ENCODE results near the gene FCGR1A. TPM values are rescaled to one million over a fixed set of nuclear protein-coding genes. Genes with fewer than 3 reads are reported as not detected.
"Not testable (repeated sequence)": the region's sequence is repeated elsewhere in the genome, so short reads cannot be mapped to it uniquely, and the experiment has no call there.

FCGR1A gene
- total RNA-seq, 2 experiments from 2014 or later = not detected

- H3K4me2 ChIP-seq (ENCODE audit: low read length); H3K79me2 ChIP-seq (ENCODE audit: insufficient read depth, low read depth, low read length); BruUV-seq (replicated peaks); H3K4me1 ChIP-seq (ENCODE audit: insufficient read depth, low read length, poor library complexity, severe bottlenecking); intact Hi-C loops (cut with micrococcal nuclease; ENCODE audit: unreplicated experiment); POLR2A ChIA-PET; H4K20me1 ChIP-seq (ENCODE audit: insufficient read depth, low read length); H2AFZ ChIP-seq (ENCODE audit: low read length); H3K27ac ChIP-seq (ENCODE audit: low read depth, low read length, poor library complexity, severe bottlenecking); DNase-seq (ENCODE audit: low spot score); CTCF ChIA-PET (ENCODE audit: unreplicated experiment); H3K9me3 ChIP-seq (ENCODE audit: low read length); H3K36me3 ChIP-seq (ENCODE audit: insufficient read depth, low read length); H3K4me3 ChIP-seq (ENCODE audit: low read depth, low read length, poor library complexity, severe bottlenecking); H3K9me2 ChIP-seq (ENCODE audit: insufficient read depth, low read length): not testable (repeated sequence)
Observed at GRCh38 chr1:149804417-149805080, 22.1 kb downstream of the FCGR1A start.

GRCh38 chr1:149810697-149811405, 28.4 kb downstream of the FCGR1A start:
- Histone ChIP-seq H3K27ac (ENCODE audit: low read depth, low read length, poor library complexity, severe bottlenecking) (peak overlapping the region; percentile 81), H3K4me3 (ENCODE audit: low read depth, low read length, poor library complexity, severe bottlenecking) (peak overlapping the region; percentile 69), H3K4me2 (ENCODE audit: low read length) (peak overlapping the region; percentile 75)
- H3K9me2 ChIP-seq (ENCODE audit: insufficient read depth, low read length); H3K4me1 ChIP-seq (ENCODE audit: insufficient read depth, low read length, poor library complexity, severe bottlenecking); H4K20me1 ChIP-seq (ENCODE audit: insufficient read depth, low read length); POLR2A ChIA-PET; H3K36me3 ChIP-seq (ENCODE audit: insufficient read depth, low read length); intact Hi-C loops (cut with micrococcal nuclease; ENCODE audit: unreplicated experiment); H2AFZ ChIP-seq (ENCODE audit: low read length); H3K9me3 ChIP-seq (ENCODE audit: low read length); BruUV-seq (replicated peaks); CTCF ChIA-PET (ENCODE audit: unreplicated experiment); H3K79me2 ChIP-seq (ENCODE audit: insufficient read depth, low read depth, low read length): not testable (repeated sequence)
- peak; percentile 57 for DNase-seq (ENCODE audit: low spot score)

GRCh38 chr1:149811514-149811889, 29.0 kb downstream of the FCGR1A start:
- H3K4me1 ChIP-seq (ENCODE audit: insufficient read depth, low read length, poor library complexity, severe bottlenecking); POLR2A ChIA-PET; CTCF ChIA-PET (ENCODE audit: unreplicated experiment); H4K20me1 ChIP-seq (ENCODE audit: insufficient read depth, low read length); H3K9me2 ChIP-seq (ENCODE audit: insufficient read depth, low read length); intact Hi-C loops (cut with micrococcal nuclease; ENCODE audit: unreplicated experiment); H3K79me2 ChIP-seq (ENCODE audit: insufficient read depth, low read depth, low read length); H2AFZ ChIP-seq (ENCODE audit: low read length); H3K36me3 ChIP-seq (ENCODE audit: insufficient read depth, low read length); H3K9me3 ChIP-seq (ENCODE audit: low read length); BruUV-seq (replicated peaks): not testable (repeated sequence)
- Histone ChIP-seq H3K27ac (ENCODE audit: low read depth, low read length, poor library complexity, severe bottlenecking) (peak overlapping the region; percentile 81), H3K4me3 (ENCODE audit: low read depth, low read length, poor library complexity, severe bottlenecking) (peak overlapping the region; percentile 69), H3K4me2 (ENCODE audit: low read length) (peak overlapping the region; percentile 75)
- DNase-seq (ENCODE audit: low spot score) = peak; percentile 65

- H3K4me1 ChIP-seq (ENCODE audit: insufficient read depth, low read length, poor library complexity, severe bottlenecking); H3K9me3 ChIP-seq (ENCODE audit: low read length); H2AFZ ChIP-seq (ENCODE audit: low read length); intact Hi-C loops (cut with micrococcal nuclease; ENCODE audit: unreplicated experiment); H4K20me1 ChIP-seq (ENCODE audit: insufficient read depth, low read length); H3K9me2 ChIP-seq (ENCODE audit: insufficient read depth, low read length); CTCF ChIA-PET (ENCODE audit: unreplicated experiment); H3K36me3 ChIP-seq (ENCODE audit: insufficient read depth, low read length); H3K79me2 ChIP-seq (ENCODE audit: insufficient read depth, low read depth, low read length); POLR2A ChIA-PET: not testable (repeated sequence)
- Histone ChIP-seq H3K4me2 (ENCODE audit: low read length) (peak overlapping the region; percentile 75), H3K27ac (ENCODE audit: low read depth, low read length, poor library complexity, severe bottlenecking) (peak overlapping the region; percentile 87), H3K4me3 (ENCODE audit: low read depth, low read length, poor library complexity, severe bottlenecking) (peak overlapping the region; percentile 69)
- TSS peak; percentile 95 for BruUV-seq (replicated peaks)
- peak; percentile 92 for DNase-seq (ENCODE audit: low spot score)
Observed at GRCh38 chr1:149811890-149812829, 29.7 kb downstream of the FCGR1A start.

DNA sequence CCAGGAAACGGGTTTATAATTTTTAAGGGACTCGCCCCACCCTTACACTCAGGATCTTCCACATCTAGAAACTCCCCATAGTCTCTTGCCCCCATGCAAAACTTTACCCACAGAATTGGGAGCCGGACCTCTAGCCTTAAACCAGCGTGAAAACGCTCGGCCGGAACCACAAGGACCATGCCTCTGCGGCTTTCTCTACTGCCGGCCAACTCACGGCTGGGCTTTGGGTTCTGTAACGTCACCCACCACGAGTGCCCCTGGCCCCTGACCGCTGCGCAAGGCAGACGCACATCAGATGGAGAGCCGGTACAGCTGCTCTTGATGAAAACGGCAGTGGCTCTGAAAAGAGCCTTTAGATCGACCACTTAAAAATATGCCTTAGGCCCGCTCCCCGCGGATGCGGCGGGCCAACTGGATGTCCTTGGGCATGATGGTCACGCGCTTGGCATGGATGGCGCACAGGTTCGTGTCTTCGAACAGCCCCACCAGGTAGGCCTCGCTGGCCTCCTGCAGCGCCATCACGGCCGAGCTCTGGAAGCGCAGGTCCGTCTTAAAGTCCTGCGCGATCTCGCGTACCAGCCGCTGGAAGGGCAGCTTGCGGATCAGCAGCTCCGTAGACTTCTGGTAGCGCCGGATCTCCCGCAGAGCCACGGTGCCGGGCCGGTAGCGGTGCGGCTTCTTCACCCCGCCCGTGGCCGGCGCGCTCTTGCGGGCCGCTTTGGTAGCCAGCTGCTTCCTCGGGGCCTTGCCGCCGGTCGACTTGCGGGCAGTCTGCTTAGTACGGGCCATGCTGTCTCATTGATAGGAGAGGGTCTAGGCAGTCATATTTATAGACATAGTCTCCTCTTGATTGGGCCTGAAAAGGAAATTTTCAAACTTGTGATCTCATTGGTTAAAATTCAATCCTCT, 30.7 kb downstream of the FCGR1A start:
- H2AFZ ChIP-seq (ENCODE audit: low read length); POLR2A ChIA-PET; intact Hi-C loops (cut with micrococcal nuclease; ENCODE audit: unreplicated experiment); H3K9me2 ChIP-seq (ENCODE audit: insufficient read depth, low read length); H3K4me1 ChIP-seq (ENCODE audit: insufficient read depth, low read length, poor library complexity, severe bottlenecking); CTCF ChIA-PET (ENCODE audit: unreplicated experiment); H3K79me2 ChIP-seq (ENCODE audit: insufficient read depth, low read depth, low read length); H4K20me1 ChIP-seq (ENCODE audit: insufficient read depth, low read length); H3K36me3 ChIP-seq (ENCODE audit: insufficient read depth, low read length); H3K9me3 ChIP-seq (ENCODE audit: low read length): not testable (repeated sequence)
- Histone ChIP-seq H3K27ac (ENCODE audit: low read depth, low read length, poor library complexity, severe bottlenecking) (peak overlapping the region; percentile 87), H3K4me3 (ENCODE audit: low read depth, low read length, poor library complexity, severe bottlenecking) (peak overlapping the region; percentile 67), H3K4me2 (ENCODE audit: low read length) (peak overlapping the region; percentile 64)
- BruUV-seq (replicated peaks) = TSS peak; percentile 100
- peak; percentile 66 for DNase-seq (ENCODE audit: low spot score)

GRCh38 chr1:149820387-149820786, 37.9 kb downstream of the FCGR1A start:
- H3K27ac ChIP-seq (ENCODE audit: low read depth, low read length, poor library complexity, severe bottlenecking); H3K79me2 ChIP-seq (ENCODE audit: insufficient read depth, low read depth, low read length); DNase-seq (ENCODE audit: low spot score); POLR2A ChIA-PET; H4K20me1 ChIP-seq (ENCODE audit: insufficient read depth, low read length); H3K4me2 ChIP-seq (ENCODE audit: low read length); CTCF ChIA-PET (ENCODE audit: unreplicated experiment); H3K4me1 ChIP-seq (ENCODE audit: insufficient read depth, low read length, poor library complexity, severe bottlenecking); H2AFZ ChIP-seq (ENCODE audit: low read length); H3K9me3 ChIP-seq (ENCODE audit: low read length); BruUV-seq (replicated peaks); intact Hi-C loops (cut with micrococcal nuclease; ENCODE audit: unreplicated experiment); H3K9me2 ChIP-seq (ENCODE audit: insufficient read depth, low read length); H3K4me3 ChIP-seq (ENCODE audit: low read depth, low read length, poor library complexity, severe bottlenecking); H3K36me3 ChIP-seq (ENCODE audit: insufficient read depth, low read length): not testable (repeated sequence)
